H1 (cell line): ENCODE measurements around the gene DPP8. TPM values are rescaled to one million over a fixed set of nuclear protein-coding genes. Genes with fewer than 3 reads are reported as not detected.

Experiments used
- BACH1 ChIP-seq: IDR thresholded peaks from 2 replicates; pipeline ENCODE4 v1.6.1; 2012; ENCODE audit warnings: low read length, improper control_type of control experiment
- EZH2 ChIP-seq: fragments of 200-600 bp; sonication (generic); IDR thresholded peaks from 2 replicates; pipeline ENCODE4 v1.7.1; 2012; ENCODE audit warnings: low read depth, mild to moderate bottlenecking, moderate library complexity, low read length, inconsistent platforms; ENCODE audit not compliant: severe bottlenecking
- FOSL1 ChIP-seq: IDR thresholded peaks from 2 replicates; pipeline ENCODE4 v1.6.1; 2011; ENCODE audit warnings: mild to moderate bottlenecking, low read depth, low read length, moderate library complexity; ENCODE audit not compliant: insufficient read depth
- PHF8 ChIP-seq: fragments of 200-600 bp; sonication (generic); conservative IDR thresholded peaks from 2 replicates; pipeline ENCODE4 v1.7.1; 2012; ENCODE audit warnings: low read depth, mild to moderate bottlenecking, inconsistent platforms, low read length, moderate library complexity
- polyA plus RNA-seq, 7 experiments: library from polyadenylated mRNA; depleted of rRNA in 3 of 7; stranded (reverse) in 5 of 7; unstranded in 2 of 7; fragments of >200 nt in 5 of 7; fragments of 200-250 nt in 2 of 7; gene quantifications; 1 replicate in 5 of 7; 2 replicates in 1 of 7; 4 replicates in 1 of 7; pipeline versions ENCODE4 v1.2.1 to v1.2.3, GENCODE V29; 2011 to 2013; ENCODE audit warnings: missing spikeins in 2 of 7, mixed read lengths in 2 of 7
- total RNA-seq: library from RNA; stranded (reverse); fragmentation: NEBNext Ultra II Directional; extraction: Animal tissue kit (Norgen Biotek cat#: 25700); gene quantifications from 2 replicates; pipeline ENCODE4 v1.2.1, GENCODE V29; 2021
- TF ChIP-seq, protein P1 (sequence below): fragments of 300-600 bp; sonication (generic); IDR thresholded peaks from 2 replicates; pipeline ENCODE4 v1.7.1; 2012; ENCODE audit warnings: low read length, moderate library complexity, mild to moderate bottlenecking, inconsistent platforms; ENCODE audit not compliant: insufficient replicate concordance

The DPP8 gene
- total and polyA plus RNA-seq, 2 of the 8 experiments (the other 6 are each of a cell fraction or from before 2014, with no cell fraction given): 9.9 to 26.0 TPM

DNA sequence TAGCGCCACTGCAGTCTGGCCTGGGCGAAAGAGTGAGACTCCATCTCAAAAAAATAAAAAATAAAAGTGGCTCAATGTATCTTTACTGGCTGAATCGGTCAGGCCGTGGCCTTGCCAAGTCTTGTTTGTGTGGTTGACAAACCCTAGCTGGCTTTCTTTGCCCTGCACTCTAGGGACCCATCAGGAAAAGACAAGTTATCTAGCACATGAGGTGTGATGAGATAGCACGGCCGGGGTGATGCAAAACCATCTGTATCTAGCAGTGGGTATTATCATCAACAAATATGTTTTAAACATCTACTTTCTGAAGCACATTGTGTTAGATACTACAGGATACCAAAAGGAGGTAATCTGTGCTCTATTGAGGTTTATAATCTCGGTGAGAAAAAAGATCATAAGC, 3.9 kb upstream of the DPP8 start (continued):
- TF ChIP-seq, protein P1, sequence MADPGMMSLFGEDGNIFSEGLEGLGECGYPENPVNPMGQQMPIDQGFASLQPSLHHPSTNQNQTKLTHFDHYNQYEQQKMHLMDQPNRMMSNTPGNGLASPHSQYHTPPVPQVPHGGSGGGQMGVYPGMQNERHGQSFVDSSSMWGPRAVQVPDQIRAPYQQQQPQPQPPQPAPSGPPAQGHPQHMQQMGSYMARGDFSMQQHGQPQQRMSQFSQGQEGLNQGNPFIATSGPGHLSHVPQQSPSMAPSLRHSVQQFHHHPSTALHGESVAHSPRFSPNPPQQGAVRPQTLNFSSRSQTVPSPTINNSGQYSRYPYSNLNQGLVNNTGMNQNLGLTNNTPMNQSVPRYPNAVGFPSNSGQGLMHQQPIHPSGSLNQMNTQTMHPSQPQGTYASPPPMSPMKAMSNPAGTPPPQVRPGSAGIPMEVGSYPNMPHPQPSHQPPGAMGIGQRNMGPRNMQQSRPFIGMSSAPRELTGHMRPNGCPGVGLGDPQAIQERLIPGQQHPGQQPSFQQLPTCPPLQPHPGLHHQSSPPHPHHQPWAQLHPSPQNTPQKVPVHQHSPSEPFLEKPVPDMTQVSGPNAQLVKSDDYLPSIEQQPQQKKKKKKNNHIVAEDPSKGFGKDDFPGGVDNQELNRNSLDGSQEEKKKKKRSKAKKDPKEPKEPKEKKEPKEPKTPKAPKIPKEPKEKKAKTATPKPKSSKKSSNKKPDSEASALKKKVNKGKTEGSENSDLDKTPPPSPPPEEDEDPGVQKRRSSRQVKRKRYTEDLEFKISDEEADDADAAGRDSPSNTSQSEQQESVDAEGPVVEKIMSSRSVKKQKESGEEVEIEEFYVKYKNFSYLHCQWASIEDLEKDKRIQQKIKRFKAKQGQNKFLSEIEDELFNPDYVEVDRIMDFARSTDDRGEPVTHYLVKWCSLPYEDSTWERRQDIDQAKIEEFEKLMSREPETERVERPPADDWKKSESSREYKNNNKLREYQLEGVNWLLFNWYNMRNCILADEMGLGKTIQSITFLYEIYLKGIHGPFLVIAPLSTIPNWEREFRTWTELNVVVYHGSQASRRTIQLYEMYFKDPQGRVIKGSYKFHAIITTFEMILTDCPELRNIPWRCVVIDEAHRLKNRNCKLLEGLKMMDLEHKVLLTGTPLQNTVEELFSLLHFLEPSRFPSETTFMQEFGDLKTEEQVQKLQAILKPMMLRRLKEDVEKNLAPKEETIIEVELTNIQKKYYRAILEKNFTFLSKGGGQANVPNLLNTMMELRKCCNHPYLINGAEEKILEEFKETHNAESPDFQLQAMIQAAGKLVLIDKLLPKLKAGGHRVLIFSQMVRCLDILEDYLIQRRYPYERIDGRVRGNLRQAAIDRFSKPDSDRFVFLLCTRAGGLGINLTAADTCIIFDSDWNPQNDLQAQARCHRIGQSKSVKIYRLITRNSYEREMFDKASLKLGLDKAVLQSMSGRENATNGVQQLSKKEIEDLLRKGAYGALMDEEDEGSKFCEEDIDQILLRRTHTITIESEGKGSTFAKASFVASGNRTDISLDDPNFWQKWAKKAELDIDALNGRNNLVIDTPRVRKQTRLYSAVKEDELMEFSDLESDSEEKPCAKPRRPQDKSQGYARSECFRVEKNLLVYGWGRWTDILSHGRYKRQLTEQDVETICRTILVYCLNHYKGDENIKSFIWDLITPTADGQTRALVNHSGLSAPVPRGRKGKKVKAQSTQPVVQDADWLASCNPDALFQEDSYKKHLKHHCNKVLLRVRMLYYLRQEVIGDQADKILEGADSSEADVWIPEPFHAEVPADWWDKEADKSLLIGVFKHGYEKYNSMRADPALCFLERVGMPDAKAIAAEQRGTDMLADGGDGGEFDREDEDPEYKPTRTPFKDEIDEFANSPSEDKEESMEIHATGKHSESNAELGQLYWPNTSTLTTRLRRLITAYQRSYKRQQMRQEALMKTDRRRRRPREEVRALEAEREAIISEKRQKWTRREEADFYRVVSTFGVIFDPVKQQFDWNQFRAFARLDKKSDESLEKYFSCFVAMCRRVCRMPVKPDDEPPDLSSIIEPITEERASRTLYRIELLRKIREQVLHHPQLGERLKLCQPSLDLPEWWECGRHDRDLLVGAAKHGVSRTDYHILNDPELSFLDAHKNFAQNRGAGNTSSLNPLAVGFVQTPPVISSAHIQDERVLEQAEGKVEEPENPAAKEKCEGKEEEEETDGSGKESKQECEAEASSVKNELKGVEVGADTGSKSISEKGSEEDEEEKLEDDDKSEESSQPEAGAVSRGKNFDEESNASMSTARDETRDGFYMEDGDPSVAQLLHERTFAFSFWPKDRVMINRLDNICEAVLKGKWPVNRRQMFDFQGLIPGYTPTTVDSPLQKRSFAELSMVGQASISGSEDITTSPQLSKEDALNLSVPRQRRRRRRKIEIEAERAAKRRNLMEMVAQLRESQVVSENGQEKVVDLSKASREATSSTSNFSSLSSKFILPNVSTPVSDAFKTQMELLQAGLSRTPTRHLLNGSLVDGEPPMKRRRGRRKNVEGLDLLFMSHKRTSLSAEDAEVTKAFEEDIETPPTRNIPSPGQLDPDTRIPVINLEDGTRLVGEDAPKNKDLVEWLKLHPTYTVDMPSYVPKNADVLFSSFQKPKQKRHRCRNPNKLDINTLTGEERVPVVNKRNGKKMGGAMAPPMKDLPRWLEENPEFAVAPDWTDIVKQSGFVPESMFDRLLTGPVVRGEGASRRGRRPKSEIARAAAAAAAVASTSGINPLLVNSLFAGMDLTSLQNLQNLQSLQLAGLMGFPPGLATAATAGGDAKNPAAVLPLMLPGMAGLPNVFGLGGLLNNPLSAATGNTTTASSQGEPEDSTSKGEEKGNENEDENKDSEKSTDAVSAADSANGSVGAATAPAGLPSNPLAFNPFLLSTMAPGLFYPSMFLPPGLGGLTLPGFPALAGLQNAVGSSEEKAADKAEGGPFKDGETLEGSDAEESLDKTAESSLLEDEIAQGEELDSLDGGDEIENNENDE: no peak
- TF ChIP-seq FOSL1: no peak
- TF ChIP-seq EZH2: no peak
- TF ChIP-seq BACH1: no peak
- no peak for TF ChIP-seq PHF8
- TF ChIP-seq, all 59 proteins: peak for 0
